CD4-positive, alpha-beta T cell treated with Interleukin-17A for 4 hours (primary cell): ENCODE results near the gene CCDC47.
"Not testable (repeated sequence)": the region's sequence is repeated elsewhere in the genome, so short reads cannot be mapped to it uniquely, and the experiment has no call there.

Source experiments
- DNase-seq: peaks from one replicate; pipeline ENCODE4 v3.0.0-alpha.2; 2020; ENCODE audit warnings: mixed read lengths

Gene CCDC47, protein sequence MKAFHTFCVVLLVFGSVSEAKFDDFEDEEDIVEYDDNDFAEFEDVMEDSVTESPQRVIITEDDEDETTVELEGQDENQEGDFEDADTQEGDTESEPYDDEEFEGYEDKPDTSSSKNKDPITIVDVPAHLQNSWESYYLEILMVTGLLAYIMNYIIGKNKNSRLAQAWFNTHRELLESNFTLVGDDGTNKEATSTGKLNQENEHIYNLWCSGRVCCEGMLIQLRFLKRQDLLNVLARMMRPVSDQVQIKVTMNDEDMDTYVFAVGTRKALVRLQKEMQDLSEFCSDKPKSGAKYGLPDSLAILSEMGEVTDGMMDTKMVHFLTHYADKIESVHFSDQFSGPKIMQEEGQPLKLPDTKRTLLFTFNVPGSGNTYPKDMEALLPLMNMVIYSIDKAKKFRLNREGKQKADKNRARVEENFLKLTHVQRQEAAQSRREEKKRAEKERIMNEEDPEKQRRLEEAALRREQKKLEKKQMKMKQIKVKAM

GRCh38 chr17:63773272-63774140, at the start of gene CCDC47:
Gene CCDC47, minus strand, starts transcription at chr17:63773597. Its CDS starts 7,422 bp downstream, at chr17:63766175.
- peak; percentile 98 for DNase-seq

- no peak for DNase-seq
Measured at GRCh38 chr17:63822537-63822936, 49.1 kb upstream of the CCDC47 start.

DNA sequence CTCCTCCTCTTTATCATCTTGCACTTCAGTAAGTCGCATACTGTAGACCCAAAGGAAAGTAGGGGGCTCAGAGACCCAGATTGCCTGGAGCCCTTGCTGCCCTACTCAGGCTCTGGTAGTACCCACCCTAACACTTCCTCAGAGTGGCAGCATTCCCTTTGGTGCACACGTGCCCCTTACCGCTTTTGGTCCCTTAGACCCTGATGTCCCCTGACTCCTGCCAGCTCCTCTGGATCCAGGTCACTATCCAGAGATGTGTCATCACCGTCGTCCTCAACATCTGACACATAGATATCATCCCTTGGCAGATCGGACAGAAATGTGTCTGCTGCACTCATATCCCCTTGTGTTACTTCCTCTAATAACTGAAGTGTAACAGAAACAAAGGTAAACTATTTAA, 48.4 kb upstream of the CCDC47 start:
- DNase-seq, result no peak

GRCh38 chr17:63820963-63821561, 47.7 kb upstream of the CCDC47 start:
- DNase-seq, result no peak

- peak; percentile 27 for DNase-seq
Measured at GRCh38 chr17:63819585-63820537, 46.5 kb upstream of the CCDC47 start.

- no peak for DNase-seq
Measured at GRCh38 chr17:63819131-63819530, 45.7 kb upstream of the CCDC47 start.

DNA sequence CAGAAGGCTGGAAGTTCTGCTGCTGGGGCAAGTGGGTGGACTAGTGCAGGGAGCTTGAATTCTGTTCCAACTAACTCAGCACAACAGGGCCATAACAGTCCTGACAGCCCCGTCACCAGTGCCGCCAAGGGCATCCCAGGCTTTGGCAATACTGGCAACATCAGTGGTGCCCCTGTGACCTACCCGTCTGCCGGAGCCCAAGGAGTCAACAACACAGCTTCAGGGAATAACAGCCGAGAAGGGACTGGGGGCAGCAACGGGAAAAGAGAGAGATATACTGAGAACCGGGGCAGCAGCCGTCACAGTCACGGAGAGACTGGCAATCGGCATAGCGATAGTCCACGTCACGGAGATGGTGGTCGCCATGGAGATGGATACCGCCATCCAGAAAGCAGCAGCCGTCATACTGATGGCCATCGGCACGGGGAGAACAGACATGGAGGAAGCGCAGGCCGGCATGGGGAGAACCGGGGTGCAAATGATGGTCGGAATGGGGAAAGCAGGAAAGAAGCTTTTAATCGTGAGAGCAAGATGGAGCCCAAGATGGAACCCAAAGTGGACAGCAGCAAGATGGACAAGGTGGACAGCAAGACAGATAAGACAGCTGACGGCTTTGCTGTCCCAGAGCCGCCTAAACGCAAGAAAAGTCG, 44.5 kb upstream of the CCDC47 start:
- no peak for DNase-seq

DNA sequence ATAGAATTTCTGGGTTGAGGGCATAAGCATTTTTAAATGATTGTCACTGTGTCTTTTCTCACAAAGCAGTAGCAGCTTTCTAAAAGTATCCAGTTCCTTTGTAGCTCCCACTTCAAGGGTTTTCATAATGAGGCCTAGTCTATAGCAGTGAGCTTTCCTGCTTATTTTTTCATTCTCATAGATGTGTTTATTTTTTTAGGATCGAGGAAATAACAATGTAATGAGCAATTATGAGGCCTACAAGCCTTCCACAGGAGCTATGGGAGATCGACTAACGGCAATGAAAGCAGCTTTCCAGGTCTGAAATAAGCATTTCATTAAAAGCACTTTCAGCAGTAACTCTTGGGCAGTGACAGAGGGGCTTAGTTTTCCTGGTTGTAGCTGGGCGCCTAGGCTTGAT, 43.3 kb upstream of the CCDC47 start:
- DNase-seq, result no peak

DNA sequence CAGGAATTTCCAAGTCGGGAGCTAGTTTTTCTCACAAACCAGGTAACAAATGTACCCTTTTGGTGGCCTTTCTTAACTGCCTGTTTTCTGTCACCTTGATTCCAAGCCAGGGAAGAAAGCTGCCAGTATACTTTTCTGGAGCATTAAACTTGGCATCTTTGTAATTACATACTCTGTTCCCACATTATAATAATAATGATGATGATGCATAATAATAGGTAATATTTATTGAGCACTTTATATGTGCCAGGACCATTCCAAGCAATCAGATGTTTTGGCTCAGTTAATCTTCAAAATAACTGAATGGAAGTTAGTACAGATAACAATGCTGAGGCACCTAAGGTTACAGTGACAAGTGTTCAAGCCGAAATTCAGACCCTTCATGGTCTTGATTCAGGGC, 42.7 kb upstream of the CCDC47 start:
- DNase-seq, result no peak

- DNase-seq, result no peak
Measured at GRCh38 chr17:63809970-63810369, 36.6 kb upstream of the CCDC47 start.

DNA sequence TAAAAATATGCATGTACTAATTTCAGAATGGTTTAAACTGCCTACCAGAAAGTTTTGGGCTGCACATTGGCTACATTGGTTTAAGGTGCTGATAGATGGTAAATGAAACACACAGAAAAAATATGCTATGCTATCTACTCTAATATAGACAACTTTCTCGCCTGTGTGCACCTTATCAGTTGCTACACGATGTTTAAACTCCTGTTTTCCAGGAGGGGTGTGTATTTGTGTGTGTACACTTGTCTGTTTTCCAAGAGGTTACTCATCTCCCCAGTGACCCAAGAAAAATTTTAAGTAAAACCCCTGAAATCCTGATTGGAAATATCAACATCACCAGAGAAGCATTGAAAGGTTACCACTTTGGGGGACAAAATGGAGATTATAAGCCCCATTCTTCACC, 32.2 kb upstream of the CCDC47 start:
- no peak for DNase-seq

GRCh38 chr17:63804328-63804727, 30.9 kb upstream of the CCDC47 start:
- no peak for DNase-seq

GRCh38 chr17:63800783-63801182, 27.4 kb upstream of the CCDC47 start:
- DNase-seq, result no peak

GRCh38 chr17:63798572-63799106, 25.2 kb upstream of the CCDC47 start:
- no peak for DNase-seq

DNA sequence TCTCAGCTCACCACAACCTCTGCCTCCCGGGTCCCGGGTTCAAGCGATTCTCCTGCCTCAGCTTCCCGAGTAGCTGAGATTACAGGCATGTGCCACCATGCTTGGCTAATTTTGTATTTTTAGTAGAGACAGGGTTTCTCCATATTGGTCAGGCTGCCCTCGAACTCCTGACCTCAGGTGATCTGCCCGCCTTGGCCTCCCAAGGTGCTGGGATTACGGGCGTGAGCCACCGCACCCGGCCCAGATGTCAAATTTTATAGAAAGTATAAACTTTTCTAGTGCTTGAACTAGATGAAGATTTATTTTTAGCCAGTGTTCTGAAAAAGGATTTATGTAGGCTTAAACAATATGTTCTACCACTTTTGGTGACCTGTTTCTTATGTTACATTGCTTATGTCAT, 23.0 kb upstream of the CCDC47 start:
- not testable (repeated sequence) for DNase-seq

GRCh38 chr17:63792055-63792729, 18.8 kb upstream of the CCDC47 start:
- no peak for DNase-seq

DNA sequence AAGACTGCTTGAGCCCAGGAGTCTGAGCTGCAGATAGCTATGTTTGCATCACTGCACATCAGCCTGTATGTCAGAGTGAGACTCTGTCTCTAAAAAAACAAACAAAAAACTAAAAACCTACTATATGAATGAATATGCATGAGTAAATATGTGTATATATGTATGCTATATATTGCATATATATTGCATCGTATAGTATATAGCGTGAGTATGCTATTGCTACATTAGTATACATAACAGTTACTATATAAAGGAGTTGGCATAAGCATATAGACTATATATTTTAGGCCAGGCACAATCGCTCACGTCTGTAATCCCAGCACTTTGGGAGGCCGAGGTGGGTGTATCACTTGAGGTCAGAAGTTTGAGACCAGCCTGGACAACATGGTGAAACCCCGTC, 16.7 kb upstream of the CCDC47 start:
- DNase-seq, result no peak

DNA sequence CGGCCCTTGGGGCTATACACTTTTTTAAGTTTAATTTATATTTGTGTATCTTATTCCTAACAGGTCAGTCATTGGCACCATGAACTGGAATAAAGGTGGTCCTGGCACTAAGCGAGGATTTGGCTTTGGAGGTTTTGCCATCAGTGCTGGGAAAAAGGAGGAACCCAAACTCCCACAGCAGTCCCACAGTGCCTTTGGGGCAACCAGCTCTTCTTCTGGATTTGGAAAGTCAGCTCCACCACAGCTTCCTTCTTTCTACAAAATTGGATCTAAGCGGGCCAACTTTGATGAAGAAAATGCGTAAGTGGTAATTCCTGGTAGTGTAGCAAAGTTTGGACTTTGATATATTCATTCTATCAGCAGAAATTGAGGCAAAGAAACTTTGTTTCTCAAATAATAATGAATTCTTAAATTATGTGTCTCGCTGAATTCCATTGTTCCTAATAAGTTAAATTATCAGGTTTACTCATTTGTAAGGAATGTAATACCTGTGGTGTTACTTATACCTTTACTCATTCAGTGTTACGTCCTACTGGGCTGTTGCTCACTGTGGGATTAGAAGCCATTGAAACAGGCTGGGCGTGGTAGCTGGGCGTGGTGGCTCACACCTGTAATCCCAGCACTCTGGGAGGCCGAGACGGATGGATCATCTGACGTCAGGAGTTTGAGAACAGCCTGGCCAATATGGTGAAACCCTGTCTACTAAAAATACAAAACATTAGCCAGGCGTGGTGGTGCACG, 13.7 kb upstream of the CCDC47 start:
- no peak for DNase-seq

DNA sequence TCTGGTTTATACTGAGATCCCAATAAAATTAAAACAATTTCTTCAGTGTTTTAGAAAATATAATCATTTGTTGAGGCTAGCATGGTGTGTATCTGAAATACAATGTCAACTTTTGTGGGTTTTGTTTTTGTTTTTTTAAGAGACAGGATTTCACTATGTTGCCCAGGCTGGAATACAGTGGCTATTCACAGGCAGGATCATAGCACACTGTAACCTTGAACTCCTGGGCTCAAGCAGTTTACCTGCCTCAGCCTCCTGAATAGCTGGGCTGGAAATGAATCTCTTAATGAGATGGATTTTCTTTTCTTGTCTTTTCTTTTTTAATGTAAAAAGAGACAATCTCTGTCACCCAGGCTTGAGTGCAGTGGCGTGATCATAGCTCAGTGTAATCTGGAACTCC, 12.7 kb upstream of the CCDC47 start:
- DNase-seq, result no peak

DNA sequence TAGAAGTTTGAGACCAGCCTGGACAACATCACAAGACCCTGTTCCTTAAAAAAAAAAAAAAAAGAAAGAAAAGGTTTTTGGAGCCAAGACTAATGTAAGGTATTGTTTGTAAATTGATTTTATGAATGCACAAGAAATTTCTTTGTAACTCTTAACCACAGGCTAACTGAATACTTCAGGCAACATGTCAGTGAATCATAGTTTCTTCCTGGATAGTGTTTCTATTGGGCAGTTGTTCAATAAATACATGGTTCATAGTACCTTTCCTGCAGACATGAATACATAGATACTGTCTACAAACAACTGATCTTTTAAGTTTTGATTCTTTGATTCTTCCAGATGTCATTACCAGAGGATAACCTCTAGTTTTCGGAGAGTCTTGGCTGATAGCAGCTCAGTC, 12.2 kb upstream of the CCDC47 start:
- no peak for DNase-seq
